Mucosa of gallbladder (tissue), 1 donor: ENCODE results near the gene LYZL6. TPM values are rescaled to one million over a fixed set of nuclear protein-coding genes. Genes with fewer than 3 reads are reported as not detected.

ENCODE experiments used
- DNase-seq: peaks from one replicate; pipeline ENCODE4 v3.0.0-alpha.2; 2020; ENCODE audit warnings: low spot score
- total RNA-seq: library from RNA; stranded (reverse); gene quantifications from one replicate; pipeline ENCODE4 v1.2.1, GENCODE V29; 2021
- donor health status: DM: no; HTN: no; CAD: no.

Gene LYZL6
- total RNA-seq, result not detected

- DNase-seq, result no peak
Observed at GRCh38 chr17:35943537-35943936, at the start of gene LYZL6. TSS of gene LYZL6 (minus strand) at chr17:35943713. CDS start at chr17:35939356, 4,357 bp downstream.

- DNase-seq, result no peak
Observed at GRCh38 chr17:35991075-35991474, 47.6 kb upstream of the LYZL6 start.

- DNase-seq, result no peak
Observed at GRCh38 chr17:35988164-35988563, 44.7 kb upstream of the LYZL6 start.

GRCh38 chr17:35986643-35987042 lies 43.1 kb upstream of the LYZL6 start, which contains the start of gene CCL14:
TSS of gene CCL14 (minus strand) at chr17:35986729. CDS start at chr17:35986649, 80 bp downstream.
- DNase-seq, result no peak

- no peak for DNase-seq
Observed at GRCh38 chr17:35984140-35984539, 40.6 kb upstream of the LYZL6 start.

GRCh38 chr17:35982409-35983191 lies 39.1 kb upstream of the LYZL6 start:
- no peak for DNase-seq

GRCh38 chr17:35981908-35982330 lies 38.4 kb upstream of the LYZL6 start:
- no peak for DNase-seq

GRCh38 chr17:35981246-35981645 lies 37.7 kb upstream of the LYZL6 start, which contains the start of gene CCL16:
TSS of gene CCL16 (minus strand) at chr17:35981497. CDS start at chr17:35981420, 77 bp downstream.
- DNase-seq, result no peak

GRCh38 chr17:35978346-35978745 lies 34.8 kb upstream of the LYZL6 start:
- no peak for DNase-seq

GRCh38 chr17:35977509-35977908 lies 34.0 kb upstream of the LYZL6 start:
- DNase-seq, result no peak

- DNase-seq, result peak; percentile 62
Observed at GRCh38 chr17:35973333-35974260, 30.1 kb upstream of the LYZL6 start.

GRCh38 chr17:35972945-35973332 lies 29.4 kb upstream of the LYZL6 start:
- no peak for DNase-seq

- DNase-seq, result no peak
Observed at GRCh38 chr17:35972535-35972934, 29.0 kb upstream of the LYZL6 start.

- DNase-seq, result no peak
Observed at GRCh38 chr17:35972066-35972465, 28.6 kb upstream of the LYZL6 start.

- peak; percentile 86 for DNase-seq
Observed at GRCh38 chr17:35969558-35970380, 26.3 kb upstream of the LYZL6 start.

GRCh38 chr17:35968520-35969054 lies 25.1 kb upstream of the LYZL6 start:
- DNase-seq, result no peak

- DNase-seq, result no peak
Observed at GRCh38 chr17:35965272-35965671, 21.8 kb upstream of the LYZL6 start.

GRCh38 chr17:35963663-35964062 lies 20.1 kb upstream of the LYZL6 start:
- DNase-seq, result no peak

- no peak for DNase-seq
Observed at GRCh38 chr17:35953720-35954119, 10.2 kb upstream of the LYZL6 start.

- no peak for DNase-seq
Observed at GRCh38 chr17:35949401-35949800, 5.9 kb upstream of the LYZL6 start.

GRCh38 chr17:35948092-35948491 lies 4.6 kb upstream of the LYZL6 start:
- DNase-seq, result no peak
